ENCODE data around the gene SRPK2. TPM values are rescaled to one million over a fixed set of nuclear protein-coding genes. Genes with fewer than 3 reads are reported as not detected.

Gene SRPK2
- total and polyA plus RNA-seq, 2 of the 8 experiments (the other 6 are each of a cell fraction or from before 2014, with no cell fraction given), result 10.0 to 47.1 TPM

DNA sequence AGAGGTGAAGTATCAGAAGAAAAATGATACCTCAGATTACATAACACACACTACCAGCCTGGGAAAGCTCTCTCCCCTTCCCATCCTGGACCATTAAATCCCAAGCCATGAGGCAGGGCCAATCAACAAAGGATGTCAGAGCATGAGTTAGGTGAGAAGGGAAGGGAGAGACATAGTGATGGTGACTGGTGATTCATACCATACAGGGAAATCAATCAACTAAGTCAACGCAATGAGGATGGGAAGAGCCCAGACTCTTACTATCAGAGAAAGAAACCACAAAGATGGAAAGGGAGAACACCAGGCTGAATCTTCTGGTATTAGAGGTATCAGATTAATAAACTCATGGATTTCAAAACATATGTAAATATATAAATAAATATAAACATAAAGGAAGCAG, 189.3 kb downstream of the SRPK2 start:
- Histone ChIP-seq H3K36me3 (ENCODE audit: control insufficient read depth in 2 of 4, insufficient read depth in 4 of 4, low read length in 3 of 4) (no peaks in the 10 kb centered on the region), H2BK120ac (replicated peaks; ENCODE audit: low read depth, low read length) (no peak overlapping the region), H3K14ac (ENCODE audit: insufficient read length) (no peak overlapping the region), H3K23ac (ENCODE audit: insufficient read length) (no peak overlapping the region), H3K4me2 (ENCODE audit: insufficient read depth in 1 of 2, low read depth in 2 of 2, low read length in 2 of 2) (no peak overlapping the region), H2BK12ac (ENCODE audit: low read depth, low read length) (no peak overlapping the region), H4K5ac (ENCODE audit: insufficient read length, low read depth, low read length) (no peak overlapping the region), H3K18ac (ENCODE audit: extremely low read depth, low read length) (no peak overlapping the region), H3K27me3 (replicated peaks in 1 of 4; ENCODE audit: control insufficient read depth in 3 of 4, extremely low read depth in 1 of 4, insufficient read depth in 3 of 4, low read length in 3 of 4) (no peaks in the 10 kb centered on the region), H2BK5ac (ENCODE audit: low read depth, low read length) (no peak overlapping the region), H2AFZ (ENCODE audit: low read length) (no peak overlapping the region), H3K4me1 (replicated peaks in 1 of 4; ENCODE audit: control insufficient read depth in 3 of 4, insufficient read depth in 4 of 4, low read length in 3 of 4) (peaks cover 0 to 4% (median 0%) of the 10 kb centered on the region in 4 experiments; a peak in 1 of 7 replicates), H3K4ac (replicated peaks; ENCODE audit: insufficient read length, low read depth, low read length) (no peak overlapping the region), H3K4me3 (ENCODE audit: extremely low read depth in 1 of 4, insufficient read depth in 2 of 4, low read depth in 3 of 4, low read length in 4 of 4) (no peak overlapping the region), H3K23me2 (ENCODE audit: low read depth, low read length) (no peaks in the 10 kb centered on the region), H3K9ac (replicated peaks in 1 of 4; ENCODE audit: extremely low read depth in 1 of 4, low read depth in 3 of 4, low read length in 3 of 4) (no peak overlapping the region), H3K9me3 (ENCODE audit: insufficient read depth in 2 of 2, low read depth in 1 of 2, low read length in 1 of 2) (no peaks in the 10 kb centered on the region), H3K56ac (replicated peaks; ENCODE audit: insufficient read length, low read depth, low read length) (no peak overlapping the region), H3K79me1 (ENCODE audit: low read depth, low read length) (no peaks in the 10 kb centered on the region), H2BK20ac (ENCODE audit: low read length) (no peak overlapping the region), H2BK15ac (ENCODE audit: low read length) (no peak overlapping the region), H3K27ac (ENCODE audit: low read depth, low read length) (no peak overlapping the region), H4K20me1 (replicated peaks in 1 of 2; ENCODE audit: control insufficient read depth in 1 of 2, insufficient read depth in 2 of 2, low read length in 2 of 2) (peaks cover 1% of the 10 kb centered on the region in 2 experiments), H3K79me2 (ENCODE audit: control insufficient read depth in 1 of 2, insufficient read depth in 2 of 2, low read length in 2 of 2) (peaks cover 0 to 3% of the 10 kb centered on the region in 2 experiments; a peak in 1 of 4 replicates), H4K8ac (ENCODE audit: extremely low read depth, insufficient read depth, low read length) (no peak overlapping the region), H2AK5ac (ENCODE audit: low read depth, low read length) (no peak overlapping the region), H4K91ac (replicated peaks; ENCODE audit: insufficient read length, low read length) (no peak overlapping the region)
- ChIA-PET POLR2A (ENCODE audit: partially characterized antibody) (no interaction called here), CTCF (ENCODE audit: partially characterized antibody) (interaction anchor here (1.0 to 1.4 kb wide), 3 partner anchors 46 to 218 kb away, joined by 3 to 4 read pairs (median 3); no protein-coding TSS in a partner anchor)
- WGBS, 2 experiments (ENCODE audit: extremely low coverage in 1 of 2, insufficient coverage in 1 of 2, insufficient read length in 1 of 2, insufficient replicate concordance in 2 of 2, low coverage in 1 of 2, low lambda C conversion rate in 2 of 2, missing lambda C conversion rate in 1 of 2), result 79% methylated on average over 1 of the region's 1 CpG; no CpG with 5 or more reads in 1 of the 2 experiments
- TF ChIP-seq SP4 (IDR thresholded peaks at IDR 0.05; ENCODE audit: low read length) (no peak), CHD1 (IDR thresholded peaks at IDR 0.05; ENCODE audit: low read depth, low read length) (no peak), KDM1A (IDR thresholded peaks at IDR 0.05; ENCODE audit: borderline replicate concordance, low read length) (no peak), TBP (IDR thresholded peaks at IDR 0.05; ENCODE audit: low read depth, low read length) (no peak), POU5F1 (IDR thresholded peaks at IDR 0.05; ENCODE audit: low read depth, low read length) (no peak), JUND (IDR thresholded peaks at IDR 0.05; ENCODE audit: low read length) (no peak), CBX8 (IDR thresholded peaks at IDR 0.05; ENCODE audit: borderline replicate concordance, low read depth, low read length) (no peak), POLR2AphosphoS5 (IDR thresholded peaks at IDR 0.05; ENCODE audit: low read depth, low read length) (no peak), RBBP5 (IDR thresholded peaks at IDR 0.05; ENCODE audit: borderline replicate concordance, low read depth, low read length) (no peak), EGR1 (IDR thresholded peaks at IDR 0.05; ENCODE audit: borderline replicate concordance, low read depth, low read length) (no peak), TEAD4 (IDR thresholded peaks at IDR 0.05; ENCODE audit: low read depth, low read length) (no peak), TAF7 (optimal IDR thresholded peaks at IDR 0.05; ENCODE audit: borderline replicate concordance, low read depth, low read length) (no peak), TAF1 (IDR thresholded peaks at IDR 0.05; ENCODE audit: low read depth, low read length) (no peak), BRCA1 (IDR thresholded peaks at IDR 0.05; ENCODE audit: low read depth, low read length) (no peak), MAX (IDR thresholded peaks at IDR 0.05) (no peak)
- FAIRE-seq (no peak), DNase-seq (ENCODE audit: low read depth in 1 of 2, low spot score in 2 of 2) (no peak)
